ENCODE data around the gene ATAD3C.
"Not testable (repeated sequence)": the region's sequence is repeated elsewhere in the genome, so short reads cannot be mapped to it uniquely, and the experiment has no call there.

GRCh38 chr1:1428967-1429366 lies 20.5 kb upstream of the ATAD3C start:
- not testable (repeated sequence) for TF ChIP-seq CTCF, POLR2A (IDR thresholded peaks at IDR 0.05)

All from esophagus squamous epithelium (tissue), 4 donors.